Stomach (tissue), 9 donors: Measurements from ENCODE around the gene FUT6. TPM values are rescaled to one million over a fixed set of nuclear protein-coding genes. Genes with fewer than 3 reads are reported as not detected.
A peak's percentile ranks its signal among the peaks of the same experiment; 100 is the strongest.

ENCODE experiments used
- DNase-seq, 2 donors: peaks; one replicate each; pipeline versions ENCODE4 v3.0.0 to v3.0.0-alpha.2; 2013 to 2019
- H3K27ac ChIP-seq, 5 donors: fragments of 200-600 bp in 4 of 5; sonication (generic) in 4 of 5; one replicate each; pipeline ENCODE4 v1.5.1; 2013 to 2019; ENCODE audit warnings: mild to moderate bottlenecking in 1 of 5, moderate library complexity in 1 of 5
- H3K27me3 ChIP-seq, 3 donors: fragments of 200-600 bp; sonication (generic); one replicate each; pipeline ENCODE4 v1.5.1; 2017 to 2019; ENCODE audit warnings: mixed run types in 1 of 3
- H3K36me3 ChIP-seq, 4 donors: fragments of 200-600 bp; sonication (generic); 1 replicate in 3 of 4; 2 replicates in 1 of 4; pipeline ENCODE4 v1.5.1; 2016 to 2019
- H3K4me1 ChIP-seq, 4 donors: fragments of 200-600 bp; sonication (generic); one replicate each; pipeline ENCODE4 v1.5.1; 2016 to 2019
- H3K4me3 ChIP-seq, 4 donors: fragments of 200-600 bp; sonication (generic) in 3 of 4; one replicate each; pipeline ENCODE4 v1.5.1; 2016 to 2019; ENCODE audit warnings: mild to moderate bottlenecking in 1 of 4
- H3K9me3 ChIP-seq, 4 donors: fragments of 200-600 bp; sonication (generic); one replicate each; pipeline ENCODE4 v1.5.1; 2016 to 2019
- EP300 ChIP-seq: sonication (generic); formaldehyde crosslinking; IDR thresholded peaks from one replicate; pipeline ENCODE4 v1.6.1; 2017; ENCODE audit warnings: antibody characterized with exemption
- POLR2A ChIP-seq, 4 donors: fragments of 450-650 bp; IDR thresholded peaks; one replicate each; pipeline ENCODE4 v1.6.1; 2016; ENCODE audit warnings: antibody characterized with exemption in 4 of 4, control low read depth in 2 of 4, mild to moderate bottlenecking in 1 of 4, moderate library complexity in 1 of 4
- POLR2AphosphoS5 ChIP-seq, 3 donors: sonication (generic); formaldehyde crosslinking; IDR thresholded peaks; one replicate each; pipeline ENCODE4 v1.6.1; 2016; ENCODE audit warnings: antibody characterized with exemption in 3 of 3
- WGBS, 5 donors: extraction: QIAGEN DNeasy Blood & Tissue Kit in 3 of 5; methylation state at CpG; one replicate each; pipeline versions ENCODE4 v1.1.5 to v1.1.7; 2013 to 2018; 5-methylcytosine and 5-hydroxymethylcytosine counted together
- intact Hi-C: fragments of 100-400 bp; cut with DNase I; formaldehyde crosslinking; loops from one replicate; pipeline ENCODE4 v1.15.1; 2023; ENCODE audit warnings: low total_unique reads
- polyA plus RNA-seq, 3 donors: library from polyadenylated mRNA; stranded (reverse); fragments of 200-250 nt; gene quantifications; one replicate each; pipeline ENCODE4 v1.2.3, GENCODE V29; 2013
- total RNA-seq, 5 donors: library from RNA; depleted of rRNA; stranded (reverse); fragments of >200 nt; gene quantifications; one replicate each; pipeline versions ENCODE4 v1.1.0 to v1.2.3, GENCODE V29; 2014 to 2016
- TF ChIP-seq, protein P1 (sequence below), 7 experiments: fragments of 450-650 bp in 4 of 7; fragments of 200-600 bp in 3 of 7; sonication (generic) in 3 of 7; IDR thresholded peaks; one replicate each; pipeline ENCODE4 v1.5.1; 2016 to 2019; ENCODE audit warnings: antibody characterized with exemption in 7 of 7, control low read depth in 2 of 7, mild to moderate bottlenecking in 1 of 7
- donor health status: healthy with polysubstance abuse.
- donor health status: Bipolar disorder and iron deficiency.
- donor health status: healthy.

Gene FUT6
- total and polyA plus RNA-seq, 8 donors, result 0.18 to 105 (median 15.3) TPM; not detected in 5

DNA sequence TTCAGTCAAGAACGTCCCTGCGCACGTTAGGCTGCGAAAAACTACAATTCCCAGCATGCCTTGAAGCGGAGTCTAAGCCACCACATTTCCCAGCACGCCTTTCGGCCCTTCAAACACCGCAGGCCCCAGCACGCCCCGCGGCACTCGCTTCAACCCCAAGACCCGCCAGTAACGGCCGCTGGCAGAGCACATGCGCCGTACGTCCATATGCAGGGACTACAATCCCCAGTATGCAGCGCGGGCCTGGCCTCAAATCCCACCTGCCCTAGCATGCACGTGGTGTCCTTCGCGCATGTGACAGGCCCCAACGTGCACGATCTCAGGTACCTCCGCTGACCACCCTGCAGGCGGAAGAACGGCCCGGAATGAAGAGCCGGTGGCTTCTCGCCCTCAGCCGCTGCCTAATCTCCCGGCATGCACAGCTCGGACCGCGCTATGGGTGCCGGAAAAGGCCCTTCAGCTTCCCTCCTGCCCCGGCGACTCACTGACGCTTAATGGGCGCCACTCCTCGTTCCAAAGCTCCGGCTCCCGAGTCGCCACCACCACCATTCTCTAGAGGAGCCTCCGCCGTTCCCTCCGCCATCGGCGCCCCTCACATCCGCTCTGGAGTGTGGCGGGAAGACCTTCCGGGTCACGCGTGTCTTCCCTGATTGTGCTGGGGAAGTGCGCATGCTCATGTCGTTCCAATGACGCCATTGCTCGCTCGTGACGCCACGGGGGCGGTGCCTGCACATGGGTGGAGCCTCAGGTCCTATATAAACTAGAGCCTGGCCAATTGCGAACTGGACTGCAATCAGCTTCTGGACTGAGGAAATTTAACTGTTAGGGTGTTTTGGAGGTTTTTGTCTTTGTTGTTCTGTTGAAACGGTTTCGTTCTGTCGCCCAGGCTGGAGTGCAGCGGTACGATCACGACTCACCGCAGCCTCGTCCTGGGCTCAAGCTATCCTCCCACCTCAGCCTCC lies 48.7 kb downstream of the FUT6 start, which contains the start of gene DUS3L:
Gene DUS3L (minus strand): TSS at position 605 of the 962 bp plus-strand sequence. CDS start 22 bp downstream, at position 583.
- WGBS, 5 donors, result 10 to 23% (median 10%) methylated on average over 30 to 72 of the region's 72 CpGs
- Histone ChIP-seq H3K4me3 (peak within 1 kb of the TSS; percentile 79 to 92 (median 88)), H3K4me1 (peaks cover 7 to 23% (median 13%) of the 10 kb centered on the region in 4 donors), H3K27ac (peak within 1 kb of the TSS; percentile 95 to 99 (median 99)), H3K9me3 (no peaks in the 10 kb centered on the region), H3K27me3 (no peaks in the 10 kb centered on the region), H3K36me3 (peaks cover 41 to 43% (median 43%) of the 10 kb centered on the region in 4 donors)
- TF ChIP-seq, protein P1, sequence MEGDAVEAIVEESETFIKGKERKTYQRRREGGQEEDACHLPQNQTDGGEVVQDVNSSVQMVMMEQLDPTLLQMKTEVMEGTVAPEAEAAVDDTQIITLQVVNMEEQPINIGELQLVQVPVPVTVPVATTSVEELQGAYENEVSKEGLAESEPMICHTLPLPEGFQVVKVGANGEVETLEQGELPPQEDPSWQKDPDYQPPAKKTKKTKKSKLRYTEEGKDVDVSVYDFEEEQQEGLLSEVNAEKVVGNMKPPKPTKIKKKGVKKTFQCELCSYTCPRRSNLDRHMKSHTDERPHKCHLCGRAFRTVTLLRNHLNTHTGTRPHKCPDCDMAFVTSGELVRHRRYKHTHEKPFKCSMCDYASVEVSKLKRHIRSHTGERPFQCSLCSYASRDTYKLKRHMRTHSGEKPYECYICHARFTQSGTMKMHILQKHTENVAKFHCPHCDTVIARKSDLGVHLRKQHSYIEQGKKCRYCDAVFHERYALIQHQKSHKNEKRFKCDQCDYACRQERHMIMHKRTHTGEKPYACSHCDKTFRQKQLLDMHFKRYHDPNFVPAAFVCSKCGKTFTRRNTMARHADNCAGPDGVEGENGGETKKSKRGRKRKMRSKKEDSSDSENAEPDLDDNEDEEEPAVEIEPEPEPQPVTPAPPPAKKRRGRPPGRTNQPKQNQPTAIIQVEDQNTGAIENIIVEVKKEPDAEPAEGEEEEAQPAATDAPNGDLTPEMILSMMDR (IDR thresholded peaks at IDR 0.05), result peak in 1 of 7 experiments; percentile 19
- peak; percentile 85 to 96 (median 91) for TF ChIP-seq POLR2AphosphoS5 (IDR thresholded peaks at IDR 0.05)
- peak in 1 of 4 donors; percentile 11 for TF ChIP-seq POLR2A (IDR thresholded peaks at IDR 0.05)
- no peak for TF ChIP-seq EP300
- intact Hi-C loops, result no loop called here
- peak; percentile 98 to 99 for DNase-seq

DNA sequence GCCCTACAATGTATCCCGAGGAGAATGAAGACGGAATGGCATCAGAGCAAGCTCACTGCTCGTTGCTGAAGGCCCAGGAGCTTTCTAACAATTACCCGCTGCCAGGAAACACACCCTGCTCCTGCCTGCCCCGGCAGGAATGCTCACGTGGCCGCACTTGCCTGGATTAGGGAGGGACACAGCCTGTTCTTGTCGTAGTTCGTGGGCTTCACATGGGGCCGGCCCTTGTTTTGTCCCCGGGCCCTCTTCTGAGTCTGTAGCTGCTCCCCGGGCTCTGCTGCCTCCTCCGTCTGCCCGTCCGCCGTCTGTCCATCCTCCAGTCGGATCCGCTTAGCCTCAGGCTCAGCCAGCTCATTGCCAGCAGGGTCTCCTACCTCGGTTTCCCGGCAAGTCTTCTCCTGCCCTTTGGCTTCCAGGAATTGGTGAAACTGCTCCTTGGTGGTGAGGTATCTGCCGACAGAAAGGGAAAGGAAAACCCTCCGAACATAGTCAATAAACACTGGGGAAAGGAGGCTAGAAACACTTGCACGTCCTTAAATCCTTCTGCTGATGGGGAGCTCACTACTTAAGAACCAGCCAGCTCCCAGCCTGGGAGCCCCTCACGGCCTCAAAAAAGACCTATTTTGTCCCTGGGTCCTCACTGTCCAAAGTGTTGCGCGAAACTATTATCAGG lies 49.5 kb downstream of the FUT6 start:
- 69 to 75% (median 73%) methylated on average over 26 of the region's 26 CpGs for WGBS, 5 donors
- H3K4me1 ChIP-seq, result peaks cover 7 to 23% (median 13%) of the 10 kb centered on the region in 4 donors
- H3K36me3 ChIP-seq, result peaks cover 49 to 51% (median 51%) of the 10 kb centered on the region in 4 donors
- H3K9me3 ChIP-seq, result no peaks in the 10 kb centered on the region
- TF ChIP-seq POLR2AphosphoS5 (IDR thresholded peaks at IDR 0.05) (no peak), POLR2A (IDR thresholded peaks at IDR 0.05) (no peak), EP300 (no peak)
- TF ChIP-seq, protein P1 (IDR thresholded peaks at IDR 0.05), result no peak
- H3K27ac ChIP-seq, result peak overlapping the region in 4 of 5 donors; percentile 98 to 99 (median 99)
- H3K27me3 ChIP-seq, result no peaks in the 10 kb centered on the region
- peak overlapping the region; percentile 79 to 92 (median 88) for H3K4me3 ChIP-seq
- no peak for DNase-seq
- intact Hi-C loops, result no loop called here

DNA sequence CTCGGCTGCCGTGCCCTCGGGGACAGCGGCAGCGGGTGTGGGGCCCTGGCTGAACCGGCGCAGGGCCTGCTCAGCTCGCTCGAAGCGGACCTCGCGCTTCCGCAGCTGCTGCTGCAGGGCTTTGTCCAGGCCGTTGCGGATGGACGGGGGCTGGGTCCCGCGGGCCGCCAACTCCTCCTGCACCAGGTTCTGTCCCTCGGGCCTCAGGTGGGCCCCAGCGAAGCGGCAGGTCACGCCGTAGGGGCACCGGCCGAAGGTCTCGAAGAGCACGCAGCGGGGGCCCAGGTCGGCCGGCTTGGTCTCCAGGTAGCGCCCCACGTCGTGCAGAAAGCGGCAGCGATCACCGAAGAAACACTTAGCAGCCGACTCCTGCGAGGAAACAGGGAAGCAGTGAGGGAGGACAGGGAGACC lies 50.1 kb downstream of the FUT6 start:
- 91 to 96% (median 95%) methylated on average over 35 to 39 of the region's 39 CpGs for WGBS, 5 donors

More for the DNA sequence above, 50.1 kb downstream of the FUT6 start:
- TF ChIP-seq POLR2A (IDR thresholded peaks at IDR 0.05) (no peak), POLR2AphosphoS5 (IDR thresholded peaks at IDR 0.05) (no peak), EP300 (no peak)
- TF ChIP-seq, protein P1 (IDR thresholded peaks at IDR 0.05), result no peak
- no peak for DNase-seq
- H3K27ac ChIP-seq, result no peak overlapping the region
- no peaks in the 10 kb centered on the region for H3K9me3 ChIP-seq
- intact Hi-C loops, result no loop called here
- peak overlapping the region in 1 of 4 donors; percentile 87 for H3K4me3 ChIP-seq
- H3K27me3 ChIP-seq, result no peaks in the 10 kb centered on the region
- H3K36me3 ChIP-seq, result peaks cover 53 to 58% (median 58%) of the 10 kb centered on the region in 4 donors
- peaks cover 7 to 22% (median 13%) of the 10 kb centered on the region in 4 donors for H3K4me1 ChIP-seq
